Gastrocnemius medialis (tissue), 4 donors: ENCODE measurements around the gene TIGAR. TPM values are rescaled to one million over a fixed set of nuclear protein-coding genes. Genes with fewer than 3 reads are reported as not detected.

Experiments
- ATAC-seq, 2 donors: fragments of 150-250 bp; one replicate each; pipeline ENCODE4 v1.9.1; 2016
- DNase-seq, 2 donors: peaks; one replicate each; pipeline ENCODE4 v3.0.0-alpha.2; 2019
- H3K27ac ChIP-seq, 4 donors: fragments of 200-600 bp; sonication (generic); 1 replicate in 1 of 4; 2 replicates in 3 of 4; pipeline ENCODE4 v1.5.1; 2016 to 2018; ENCODE audit warnings: mild to moderate bottlenecking in 2 of 4, moderate library complexity in 1 of 4
- H3K27me3 ChIP-seq, 3 donors: fragments of 200-600 bp; sonication (generic) in 2 of 3; 1 replicate in 1 of 3; 2 replicates in 2 of 3; pipeline versions ENCODE4 v1.5.1 to v1.6.0; 2016 to 2019; ENCODE audit warnings: mild to moderate bottlenecking in 1 of 3, moderate library complexity in 1 of 3
- H3K36me3 ChIP-seq, 2 donors: fragments of 200-600 bp; sonication (generic) in 1 of 2; one replicate each; pipeline ENCODE4 v1.5.1; 2017 to 2018
- H3K4me1 ChIP-seq, 2 donors: fragments of 200-600 bp; sonication (generic) in 1 of 2; one replicate each; pipeline ENCODE4 v1.5.1; 2016 to 2017; ENCODE audit warnings: mild to moderate bottlenecking in 2 of 2
- H3K4me3 ChIP-seq, 4 donors: fragments of 200-600 bp; sonication (generic) in 3 of 4; 1 replicate in 1 of 4; 2 replicates in 3 of 4; pipeline ENCODE4 v1.5.1; 2016 to 2019; ENCODE audit warnings: mild to moderate bottlenecking in 2 of 4
- H3K9me3 ChIP-seq, 3 donors: fragments of 200-600 bp; sonication (generic) in 2 of 3; 1 replicate in 1 of 3; 2 replicates in 2 of 3; pipeline ENCODE4 v1.5.1; 2016 to 2019
- POLR2A ChIP-seq, 2 donors: fragments of 450-650 bp; IDR thresholded peaks; one replicate each; pipeline ENCODE4 v1.6.1; 2017; ENCODE audit warnings: antibody characterized with exemption in 2 of 2, mild to moderate bottlenecking in 2 of 2, moderate library complexity in 2 of 2
- in situ Hi-C, 4 donors: fragments of 200-750 bp; cut with MboI; loops; one replicate each; pipeline versions ENCODE4 v1.15.0 to v1.8.0; 2017; ENCODE audit warnings: low sequenced_read_pairs in 4 of 4
- intact Hi-C: fragments of 100-400 bp; cut with DNase I; formaldehyde crosslinking; loops from one replicate; pipeline ENCODE4 v1.15.1; 2023; ENCODE audit warnings: low total_unique reads
- total RNA-seq, 4 donors: library from RNA; depleted of rRNA; stranded (reverse); fragments of >200 nt; gene quantifications; one replicate each; pipeline versions ENCODE4 v1.1.0 to v1.2.3, GENCODE V29; 2016
- TF ChIP-seq, protein P1 (sequence below), 5 experiments: fragments of 450-650 bp in 3 of 5; fragments of 200-600 bp in 2 of 5; sonication (generic) in 2 of 5; IDR thresholded peaks in 4 of 5; conservative IDR thresholded peaks in 1 of 5; 1 replicate in 4 of 5; 2 replicates in 1 of 5; pipeline ENCODE4 v1.5.1; 2016 to 2019; ENCODE audit warnings: antibody characterized with exemption in 5 of 5, mild to moderate bottlenecking in 3 of 5, moderate library complexity in 3 of 5

Gene TIGAR
- total RNA-seq, 4 donors from 2014 or later = 4.4 to 8.3 (median 6.7) TPM

GRCh38 chr12:4327293-4327692 is 6.3 kb downstream of the TIGAR start:
- H3K4me3 ChIP-seq = no peak overlapping the region
- H3K36me3 ChIP-seq = no peaks in the 10 kb centered on the region
- intact Hi-C loops (loop anchor here (10.0 kb wide), 1 partner anchor 318 kb away; the partner anchor contains the start of genes AKAP3 and NDUFA9), in situ Hi-C loops (no loop called here)
- no peaks in the 10 kb centered on the region for H3K27me3 ChIP-seq
- TF ChIP-seq, protein P1, sequence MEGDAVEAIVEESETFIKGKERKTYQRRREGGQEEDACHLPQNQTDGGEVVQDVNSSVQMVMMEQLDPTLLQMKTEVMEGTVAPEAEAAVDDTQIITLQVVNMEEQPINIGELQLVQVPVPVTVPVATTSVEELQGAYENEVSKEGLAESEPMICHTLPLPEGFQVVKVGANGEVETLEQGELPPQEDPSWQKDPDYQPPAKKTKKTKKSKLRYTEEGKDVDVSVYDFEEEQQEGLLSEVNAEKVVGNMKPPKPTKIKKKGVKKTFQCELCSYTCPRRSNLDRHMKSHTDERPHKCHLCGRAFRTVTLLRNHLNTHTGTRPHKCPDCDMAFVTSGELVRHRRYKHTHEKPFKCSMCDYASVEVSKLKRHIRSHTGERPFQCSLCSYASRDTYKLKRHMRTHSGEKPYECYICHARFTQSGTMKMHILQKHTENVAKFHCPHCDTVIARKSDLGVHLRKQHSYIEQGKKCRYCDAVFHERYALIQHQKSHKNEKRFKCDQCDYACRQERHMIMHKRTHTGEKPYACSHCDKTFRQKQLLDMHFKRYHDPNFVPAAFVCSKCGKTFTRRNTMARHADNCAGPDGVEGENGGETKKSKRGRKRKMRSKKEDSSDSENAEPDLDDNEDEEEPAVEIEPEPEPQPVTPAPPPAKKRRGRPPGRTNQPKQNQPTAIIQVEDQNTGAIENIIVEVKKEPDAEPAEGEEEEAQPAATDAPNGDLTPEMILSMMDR (IDR thresholded peaks at IDR 0.05 in 4 of 5, conservative IDR thresholded peaks at IDR 0.05 in 1 of 5) = no peak
- no peak for TF ChIP-seq POLR2A (IDR thresholded peaks at IDR 0.05)
- no peak for DNase-seq
- H3K4me1 ChIP-seq = peaks cover 11 to 17% of the 10 kb centered on the region in 2 donors
- ATAC-seq = no peak
- H3K9me3 ChIP-seq = no peaks in the 10 kb centered on the region
- H3K27ac ChIP-seq = no peak overlapping the region

- Histone ChIP-seq H3K4me1 (peaks cover 6 to 13% of the 10 kb centered on the region in 2 donors), H3K9me3 (no peaks in the 10 kb centered on the region), H3K36me3 (peaks cover 0 to 7% of the 10 kb centered on the region in 2 donors), H3K27me3 (no peaks in the 10 kb centered on the region), H3K4me3 (no peak overlapping the region), H3K27ac (no peak overlapping the region)
- ATAC-seq (no peak), DNase-seq (no peak)
- intact Hi-C loops (no loop called here), in situ Hi-C loops (no loop called here)
- TF ChIP-seq POLR2A (IDR thresholded peaks at IDR 0.05) = no peak
- TF ChIP-seq, protein P1 (IDR thresholded peaks at IDR 0.05 in 4 of 5, conservative IDR thresholded peaks at IDR 0.05 in 1 of 5) = no peak
Observed at GRCh38 chr12:4330203-4330602, 9.2 kb downstream of the TIGAR start.

DNA sequence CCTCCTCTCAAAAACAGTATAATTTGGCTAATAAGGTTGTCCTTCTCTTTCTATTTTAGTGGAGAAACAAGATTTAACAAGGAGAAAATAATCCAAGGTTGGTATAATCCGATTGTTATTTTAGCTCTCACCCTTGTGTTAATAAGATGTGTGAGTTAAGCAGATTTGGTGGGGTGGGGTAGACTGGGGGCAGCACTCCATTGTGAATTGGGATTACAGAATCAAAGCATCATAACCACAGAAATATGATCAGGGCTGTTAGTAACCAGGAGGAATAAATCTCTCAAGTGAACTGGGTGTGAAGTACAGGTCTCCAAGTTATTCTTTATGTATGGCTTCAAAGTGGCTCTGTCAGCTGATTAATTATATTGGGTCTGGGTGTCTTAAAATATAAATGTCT is 10.2 kb downstream of the TIGAR start:
- Histone ChIP-seq H3K9me3 (no peaks in the 10 kb centered on the region), H3K4me3 (no peak overlapping the region), H3K27ac (no peak overlapping the region), H3K27me3 (no peaks in the 10 kb centered on the region), H3K4me1 (peaks cover 5 to 8% of the 10 kb centered on the region in 2 donors), H3K36me3 (peaks cover 0 to 7% of the 10 kb centered on the region in 2 donors)
- in situ Hi-C loops (no loop called here), intact Hi-C loops (no loop called here)
- DNase-seq (no peak), ATAC-seq (no peak)
- TF ChIP-seq POLR2A (IDR thresholded peaks at IDR 0.05) = no peak
- TF ChIP-seq, protein P1 (IDR thresholded peaks at IDR 0.05 in 4 of 5, conservative IDR thresholded peaks at IDR 0.05 in 1 of 5) = no peak

- peaks cover 0 to 7% of the 10 kb centered on the region in 2 donors for H3K4me1 ChIP-seq
- no peaks in the 10 kb centered on the region for H3K27me3 ChIP-seq
- DNase-seq (no peak), ATAC-seq (no peak)
- intact Hi-C loops = no loop called here
- peaks cover 0 to 11% of the 10 kb centered on the region in 2 donors for H3K36me3 ChIP-seq
- no peak overlapping the region for H3K4me3 ChIP-seq
- no peak for TF ChIP-seq POLR2A (IDR thresholded peaks at IDR 0.05)
- TF ChIP-seq, protein P1 (IDR thresholded peaks at IDR 0.05 in 4 of 5, conservative IDR thresholded peaks at IDR 0.05 in 1 of 5) = no peak
- in situ Hi-C loops = no loop called here
- H3K27ac ChIP-seq = no peak overlapping the region
- no peaks in the 10 kb centered on the region for H3K9me3 ChIP-seq
Observed at GRCh38 chr12:4331842-4332241, 10.8 kb downstream of the TIGAR start.

GRCh38 chr12:4346931-4347330 is 25.9 kb downstream of the TIGAR start:
- in situ Hi-C loops = no loop called here
- Histone ChIP-seq H3K27ac (no peak overlapping the region), H3K36me3 (peaks cover 0 to 14% of the 10 kb centered on the region in 2 donors), H3K4me1 (no peaks in the 10 kb centered on the region), H3K27me3 (no peaks in the 10 kb centered on the region), H3K9me3 (no peaks in the 10 kb centered on the region), H3K4me3 (no peak overlapping the region)
- no peak for DNase-seq
- no peak for ATAC-seq
- TF ChIP-seq POLR2A (IDR thresholded peaks at IDR 0.05) = no peak
- TF ChIP-seq, protein P1 (IDR thresholded peaks at IDR 0.05 in 4 of 5, conservative IDR thresholded peaks at IDR 0.05 in 1 of 5) = no peak
- intact Hi-C loops = no loop called here
